Measurements from ENCODE around the gene TMEM60. TPM values are rescaled to one million over a fixed set of nuclear protein-coding genes. Genes with fewer than 3 reads are reported as not detected.

Gene TMEM60
- total RNA-seq, 1 donor from 2014 or later: 18.9 TPM

DNA sequence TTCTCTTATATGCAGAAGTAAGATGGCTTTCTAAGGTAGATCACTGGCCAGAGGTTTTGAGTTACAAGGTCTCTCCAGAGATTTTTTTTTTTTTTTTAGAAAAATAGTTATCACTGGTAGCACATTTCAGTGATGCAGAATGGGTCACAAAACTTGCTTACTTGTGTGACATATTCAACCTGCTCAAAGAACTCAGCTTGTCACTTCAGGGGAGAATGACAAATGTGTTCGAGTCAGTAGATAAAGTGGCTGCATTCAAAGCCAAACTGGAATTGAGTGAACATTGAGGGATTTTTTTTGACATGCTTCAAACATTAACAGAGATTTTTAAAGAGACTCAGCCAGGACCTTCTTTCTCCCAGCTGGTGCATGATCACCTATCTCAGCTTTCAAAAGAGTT, 33.7 kb upstream of the TMEM60 start:
- Mint-ChIP-seq H3K9me3 (ENCODE audit: unreplicated experiment) (no peaks in the 10 kb centered on the region), H3K4me1 (ENCODE audit: low read depth, unreplicated experiment) (no peaks in the 10 kb centered on the region), H3K27me3 (ENCODE audit: unreplicated experiment) (no peaks in the 10 kb centered on the region), H3K4me3 (ENCODE audit: unreplicated experiment) (no peak overlapping the region), H3K36me3 (ENCODE audit: unreplicated experiment) (no peaks in the 10 kb centered on the region), H3K27ac (ENCODE audit: unreplicated experiment) (no peak overlapping the region)
- TF ChIP-seq, protein P1, sequence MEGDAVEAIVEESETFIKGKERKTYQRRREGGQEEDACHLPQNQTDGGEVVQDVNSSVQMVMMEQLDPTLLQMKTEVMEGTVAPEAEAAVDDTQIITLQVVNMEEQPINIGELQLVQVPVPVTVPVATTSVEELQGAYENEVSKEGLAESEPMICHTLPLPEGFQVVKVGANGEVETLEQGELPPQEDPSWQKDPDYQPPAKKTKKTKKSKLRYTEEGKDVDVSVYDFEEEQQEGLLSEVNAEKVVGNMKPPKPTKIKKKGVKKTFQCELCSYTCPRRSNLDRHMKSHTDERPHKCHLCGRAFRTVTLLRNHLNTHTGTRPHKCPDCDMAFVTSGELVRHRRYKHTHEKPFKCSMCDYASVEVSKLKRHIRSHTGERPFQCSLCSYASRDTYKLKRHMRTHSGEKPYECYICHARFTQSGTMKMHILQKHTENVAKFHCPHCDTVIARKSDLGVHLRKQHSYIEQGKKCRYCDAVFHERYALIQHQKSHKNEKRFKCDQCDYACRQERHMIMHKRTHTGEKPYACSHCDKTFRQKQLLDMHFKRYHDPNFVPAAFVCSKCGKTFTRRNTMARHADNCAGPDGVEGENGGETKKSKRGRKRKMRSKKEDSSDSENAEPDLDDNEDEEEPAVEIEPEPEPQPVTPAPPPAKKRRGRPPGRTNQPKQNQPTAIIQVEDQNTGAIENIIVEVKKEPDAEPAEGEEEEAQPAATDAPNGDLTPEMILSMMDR (IDR thresholded peaks at IDR 0.05; ENCODE audit: partially characterized antibody, unreplicated experiment): no peak
- no peak for DNase-seq

DNA sequence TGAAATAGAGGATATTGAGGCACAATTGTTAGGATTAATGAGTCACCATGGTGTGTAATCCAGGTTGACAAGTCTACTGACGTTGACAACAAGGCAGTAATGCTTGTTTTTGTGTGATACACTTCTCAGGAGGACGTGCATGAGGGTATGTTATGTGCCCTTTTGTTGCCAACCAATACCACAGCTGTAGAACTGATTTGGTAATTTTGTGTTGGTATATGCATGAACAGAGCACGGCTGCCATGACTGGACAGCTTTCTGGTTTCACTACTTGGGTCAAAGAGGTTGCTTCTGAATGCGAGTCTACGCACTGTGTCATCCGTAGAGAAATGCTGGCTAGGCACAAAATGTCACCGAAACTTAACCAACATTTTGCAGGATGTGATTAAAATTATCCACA, 33.2 kb upstream of the TMEM60 start:
- Mint-ChIP-seq H3K27me3 (ENCODE audit: unreplicated experiment) (no peaks in the 10 kb centered on the region), H3K27ac (ENCODE audit: unreplicated experiment) (no peak overlapping the region), H3K4me1 (ENCODE audit: low read depth, unreplicated experiment) (no peaks in the 10 kb centered on the region), H3K9me3 (ENCODE audit: unreplicated experiment) (no peaks in the 10 kb centered on the region), H3K4me3 (ENCODE audit: unreplicated experiment) (no peak overlapping the region), H3K36me3 (ENCODE audit: unreplicated experiment) (no peaks in the 10 kb centered on the region)
- TF ChIP-seq, protein P1 (IDR thresholded peaks at IDR 0.05; ENCODE audit: partially characterized antibody, unreplicated experiment): no peak
- no peak for DNase-seq

- Mint-ChIP-seq H3K4me3 (ENCODE audit: unreplicated experiment) (no peak overlapping the region), H3K27ac (ENCODE audit: unreplicated experiment) (no peak overlapping the region), H3K36me3 (ENCODE audit: unreplicated experiment) (no peaks in the 10 kb centered on the region), H3K4me1 (ENCODE audit: low read depth, unreplicated experiment) (no peaks in the 10 kb centered on the region), H3K9me3 (ENCODE audit: unreplicated experiment) (no peaks in the 10 kb centered on the region), H3K27me3 (ENCODE audit: unreplicated experiment) (no peaks in the 10 kb centered on the region)
- TF ChIP-seq, protein P1 (IDR thresholded peaks at IDR 0.05; ENCODE audit: partially characterized antibody, unreplicated experiment): no peak
- DNase-seq: no peak
These were observed 32.6 kb upstream of the TMEM60 start for GRCh38 chr7:77830649-77831355.

DNA sequence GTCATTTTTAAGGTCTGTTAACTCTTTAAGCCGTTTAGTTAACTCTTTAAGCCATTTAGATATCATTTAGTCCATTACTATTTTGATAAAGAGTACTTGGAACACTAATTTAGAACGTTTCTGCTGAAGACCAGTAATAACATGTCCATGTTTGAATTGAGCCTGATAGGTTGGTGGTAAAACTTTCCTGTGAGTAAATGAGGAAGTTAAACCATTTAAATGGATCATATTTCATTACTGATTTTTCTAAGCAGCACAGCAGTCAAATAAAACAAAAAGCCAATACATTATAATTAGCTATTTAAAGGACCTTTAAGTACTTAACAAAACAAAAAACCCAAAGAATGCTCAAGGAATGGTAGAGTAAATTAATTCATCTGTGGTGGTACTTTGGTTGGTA, 29.8 kb upstream of the TMEM60 start:
- no peaks in the 10 kb centered on the region for H3K9me3 Mint-ChIP-seq (ENCODE audit: unreplicated experiment)

GRCh38 chr7:77826300-77826699, 28.1 kb upstream of the TMEM60 start:
- H3K4me1 Mint-ChIP-seq (ENCODE audit: low read depth, unreplicated experiment): no peaks in the 10 kb centered on the region
- no peak for DNase-seq
- peaks cover 2% of the 10 kb centered on the region for H3K36me3 Mint-ChIP-seq (ENCODE audit: unreplicated experiment)
- H3K9me3 Mint-ChIP-seq (ENCODE audit: unreplicated experiment): peaks cover 3% of the 10 kb centered on the region
- TF ChIP-seq, protein P1 (IDR thresholded peaks at IDR 0.05; ENCODE audit: partially characterized antibody, unreplicated experiment): no peak
- H3K27me3 Mint-ChIP-seq (ENCODE audit: unreplicated experiment): no peaks in the 10 kb centered on the region
- no peak overlapping the region for H3K4me3 Mint-ChIP-seq (ENCODE audit: unreplicated experiment)
- no peak overlapping the region for H3K27ac Mint-ChIP-seq (ENCODE audit: unreplicated experiment)

More for the DNA sequence above, 29.8 kb upstream of the TMEM60 start:
- no peaks in the 10 kb centered on the region for H3K36me3 Mint-ChIP-seq (ENCODE audit: unreplicated experiment)
- TF ChIP-seq, protein P1 (IDR thresholded peaks at IDR 0.05; ENCODE audit: partially characterized antibody, unreplicated experiment): no peak
- no peaks in the 10 kb centered on the region for H3K4me1 Mint-ChIP-seq (ENCODE audit: low read depth, unreplicated experiment)
- H3K27ac Mint-ChIP-seq (ENCODE audit: unreplicated experiment): no peak overlapping the region
- no peaks in the 10 kb centered on the region for H3K27me3 Mint-ChIP-seq (ENCODE audit: unreplicated experiment)
- H3K4me3 Mint-ChIP-seq (ENCODE audit: unreplicated experiment): no peak overlapping the region
- DNase-seq: no peak

Data from glutamatergic neuron (in vitro differentiated cells).